OCI-LY7 (cell line): Measurements from ENCODE around the gene NLRP14. TPM values are rescaled to one million over a fixed set of nuclear protein-coding genes. Genes with fewer than 3 reads are reported as not detected.

Experiments
- BruUV-seq: library from RNA; stranded (reverse); fragments of 400-500 nt; replicated peaks from 2 replicates; lab custom pipeline; 2021; lab: Mats Ljungman, UMichigan
- CTCF ChIA-PET: fragments of 300-600 bp; sonication (Branson Sonifier 250); formaldehyde crosslinking; loops from one replicate; lab custom pipeline; 2022; ENCODE audit warnings: antibody characterized with exemption; ENCODE audit not compliant: unreplicated experiment; lab: Charles Lee
- POLR2A ChIA-PET: fragments of 300-600 bp; sonication (Branson Sonifier 250); formaldehyde crosslinking; loops from one replicate; lab custom pipeline; 2022; ENCODE audit warnings: antibody characterized with exemption; lab: Charles Lee
- DNase-seq: peaks from one replicate; pipeline ENCODE4 v3.0.0-alpha.2; 2015; ENCODE audit warnings: low spot score
- H2AFZ ChIP-seq: fragments of 200-600 bp; sonication (generic), shearing (Covaris generic); 2 replicates; pipeline ENCODE4 v1.6.1; 2014; ENCODE audit warnings: mild to moderate bottlenecking, antibody characterized with exemption, low read length, moderate library complexity
- H3K27ac ChIP-seq: fragments of 200-600 bp; sonication (generic); 2 replicates; pipeline ENCODE4 v1.5.1; 2014; ENCODE audit warnings: mixed run types, low read depth, mild to moderate bottlenecking, moderate library complexity, low read length, inconsistent platforms; ENCODE audit not compliant: poor library complexity, severe bottlenecking
- H3K36me3 ChIP-seq: fragments of 200-600 bp; sonication (generic); 2 replicates; pipeline ENCODE4 v1.6.1; 2014; ENCODE audit warnings: mild to moderate bottlenecking, antibody characterized with exemption, low read length, moderate library complexity, mixed read lengths; ENCODE audit not compliant: insufficient read depth
- H3K4me1 ChIP-seq: fragments of 200-600 bp; sonication (generic); 2 replicates; pipeline ENCODE4 v1.5.1; 2014; ENCODE audit warnings: mild to moderate bottlenecking, low read length; ENCODE audit not compliant: insufficient read depth, poor library complexity, severe bottlenecking
- H3K4me2 ChIP-seq: fragments of 200-600 bp; sonication (generic); 2 replicates; pipeline ENCODE4 v1.6.1; 2014; ENCODE audit warnings: mild to moderate bottlenecking, low read length
- H3K4me3 ChIP-seq: fragments of 200-600 bp; sonication (generic); 2 replicates; pipeline ENCODE4 v1.5.1; 2014; ENCODE audit warnings: mild to moderate bottlenecking, low read depth, low read length; ENCODE audit not compliant: poor library complexity, severe bottlenecking
- H3K79me2 ChIP-seq: fragments of 200-600 bp; sonication (generic); 2 replicates; pipeline ENCODE4 v1.6.1; 2016; ENCODE audit warnings: low read depth, mild to moderate bottlenecking, low read length, moderate library complexity, mixed read lengths; ENCODE audit not compliant: insufficient read depth
- H3K9me2 ChIP-seq: fragments of 200-600 bp; sonication (generic); 2 replicates; pipeline ENCODE4 v1.6.1; 2016; ENCODE audit warnings: mild to moderate bottlenecking, low read length, mixed read lengths; ENCODE audit not compliant: insufficient read depth
- H3K9me3 ChIP-seq: fragments of 200-600 bp; sonication (generic); 2 replicates; pipeline ENCODE4 v1.6.1; 2014; ENCODE audit warnings: mild to moderate bottlenecking, mixed run types, low read length, mixed read lengths
- H4K20me1 ChIP-seq: fragments of 200-600 bp; sonication (generic); 2 replicates; pipeline ENCODE4 v1.6.1; 2014; ENCODE audit warnings: mild to moderate bottlenecking, antibody characterized with exemption, low read length, moderate library complexity, mixed read lengths; ENCODE audit not compliant: insufficient read depth
- CTCF ChIP-seq: fragments of 200-600 bp; sonication (generic); conservative IDR thresholded peaks from 2 replicates; pipeline ENCODE4 v1.5.1; 2014; ENCODE audit warnings: mild to moderate bottlenecking, antibody characterized with exemption, low read length, moderate library complexity, mixed read lengths
- EZH2phosphoT487 ChIP-seq: fragments of 200-600 bp; sonication (generic); IDR thresholded peaks from 2 replicates; pipeline ENCODE4 v1.6.1; 2018; ENCODE audit warnings: low read depth, borderline replicate concordance, mild to moderate bottlenecking, mixed run types, antibody characterized with exemption, low read length, moderate library complexity, mixed read lengths
- intact Hi-C: fragments of 100-400 bp; cut with micrococcal nuclease; formaldehyde crosslinking; loops from one replicate; pipeline ENCODE4 v1.10.0; 2022; ENCODE audit not compliant: unreplicated experiment
- total RNA-seq, 2 experiments: library from RNA; depleted of rRNA in 1 of 2; stranded (reverse); fragments of >200 nt in 1 of 2; shearing (Covaris generic) in 1 of 2; gene quantifications; 2 replicates each; pipeline ENCODE4 v1.2.3, GENCODE V29; 2014 to 2022

The NLRP14 gene
- total RNA-seq, 2 experiments from 2014 or later: 3.8 to 6.4 TPM

GRCh38 chr11:7034019-7034418 lies 13.7 kb downstream of the NLRP14 start:
- Histone ChIP-seq H3K27ac (no peak overlapping the region), H3K4me3 (no peak overlapping the region), H4K20me1 (no peaks in the 10 kb centered on the region), H3K4me1 (peaks cover 9% of the 10 kb centered on the region), H3K36me3 (peaks cover 5% of the 10 kb centered on the region; the same call in 1 of the 2 replicates), H3K4me2 (no peak overlapping the region), H2AFZ (no peak overlapping the region), H3K9me2 (no peaks in the 10 kb centered on the region), H3K79me2 (no peaks in the 10 kb centered on the region), H3K9me3 (no peaks in the 10 kb centered on the region)
- no TSS peak for BruUV-seq
- TF ChIP-seq CTCF: no peak
- TF ChIP-seq EZH2phosphoT487: no peak
- POLR2A ChIA-PET: no interaction called here
- DNase-seq: no peak
- CTCF ChIA-PET: no interaction called here
- intact Hi-C loops: no loop called here

- H3K4me1 ChIP-seq: no peaks in the 10 kb centered on the region
- H2AFZ ChIP-seq: no peak overlapping the region
- no peak for TF ChIP-seq CTCF
- TF ChIP-seq EZH2phosphoT487: no peak
- no peaks in the 10 kb centered on the region for H3K9me3 ChIP-seq
- no peak overlapping the region for H3K4me3 ChIP-seq
- no peaks in the 10 kb centered on the region for H3K79me2 ChIP-seq
- no TSS peak for BruUV-seq
- H3K36me3 ChIP-seq: peaks cover 41% of the 10 kb centered on the region
- no peak overlapping the region for H3K27ac ChIP-seq
- no peak for DNase-seq
- H4K20me1 ChIP-seq: no peaks in the 10 kb centered on the region
- CTCF ChIA-PET: no interaction called here
- POLR2A ChIA-PET: interaction anchor here (0.5 to 1.0 kb wide), 3 partner anchors 10 to 18 kb away, joined by 3 to 5 read pairs (median 3); no protein-coding TSS in a partner anchor
- intact Hi-C loops: no loop called here
- no peaks in the 10 kb centered on the region for H3K9me2 ChIP-seq
- no peak overlapping the region for H3K4me2 ChIP-seq
Observed at GRCh38 chr11:7046474-7047175, 26.3 kb downstream of the NLRP14 start.

- no peaks in the 10 kb centered on the region for H3K9me3 ChIP-seq
- no peak overlapping the region for H3K27ac ChIP-seq
- no peaks in the 10 kb centered on the region for H3K4me1 ChIP-seq
- H3K36me3 ChIP-seq: peaks cover 15% of the 10 kb centered on the region; the same call in 1 of the 2 replicates
- no peaks in the 10 kb centered on the region for H3K9me2 ChIP-seq
- H3K79me2 ChIP-seq: no peaks in the 10 kb centered on the region
- no peaks in the 10 kb centered on the region for H4K20me1 ChIP-seq
- H3K4me2 ChIP-seq: no peak overlapping the region
- no peak overlapping the region for H2AFZ ChIP-seq
- POLR2A ChIA-PET: interaction anchor here (0.6 kb wide), 1 partner anchor 8 kb away, joined by 4 read pairs; no protein-coding TSS in a partner anchor
- no TSS peak for BruUV-seq
- TF ChIP-seq EZH2phosphoT487: no peak
- no peak for TF ChIP-seq CTCF
- intact Hi-C loops: no loop called here
- no peak for DNase-seq
- CTCF ChIA-PET: no interaction called here
- H3K4me3 ChIP-seq: no peak overlapping the region
Observed at GRCh38 chr11:7050191-7050590, 29.9 kb downstream of the NLRP14 start.
